ENCODE measurements around the gene DTWD1.
A peak's percentile ranks its signal among the peaks of the same experiment; 100 is the strongest.
"Not testable (repeated sequence)": the region's sequence is repeated elsewhere in the genome, so short reads cannot be mapped to it uniquely, and the experiment has no call there.

The DTWD1 gene

DNA sequence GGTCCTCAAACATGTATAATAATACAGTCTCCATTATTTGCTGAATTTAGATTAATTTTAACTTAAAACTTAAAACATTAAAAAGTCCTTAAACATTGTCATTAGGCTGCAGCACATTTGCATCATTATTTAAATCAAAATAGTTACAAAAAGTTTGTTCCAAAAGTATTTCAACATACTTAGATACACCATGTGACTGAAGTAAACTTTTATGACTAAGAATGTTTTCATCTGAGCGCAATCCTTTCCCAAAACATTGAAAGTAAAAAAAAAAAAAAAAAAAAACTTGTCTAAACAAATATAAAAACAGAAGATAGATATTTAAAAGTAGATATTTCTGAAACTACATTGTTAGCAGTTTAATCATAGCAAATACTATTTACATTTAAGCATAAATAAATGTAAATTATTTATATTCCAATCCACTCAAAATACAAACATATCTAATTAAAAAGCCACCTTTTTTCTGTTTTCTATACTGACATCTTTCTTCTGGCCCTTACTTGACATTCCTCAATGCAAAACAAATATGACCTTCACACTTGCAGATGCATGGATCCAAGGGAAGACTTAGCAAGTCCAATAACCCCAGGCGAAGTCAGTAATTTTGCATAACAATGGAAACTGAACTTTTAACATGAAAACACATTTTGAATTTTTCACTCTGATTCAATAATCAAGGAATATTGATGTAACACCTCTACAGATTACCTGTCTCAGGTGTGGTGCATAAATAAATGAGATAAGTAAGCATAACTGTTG is 10.5 kb upstream of the DTWD1 start:
- TF ChIP-seq, protein P1, sequence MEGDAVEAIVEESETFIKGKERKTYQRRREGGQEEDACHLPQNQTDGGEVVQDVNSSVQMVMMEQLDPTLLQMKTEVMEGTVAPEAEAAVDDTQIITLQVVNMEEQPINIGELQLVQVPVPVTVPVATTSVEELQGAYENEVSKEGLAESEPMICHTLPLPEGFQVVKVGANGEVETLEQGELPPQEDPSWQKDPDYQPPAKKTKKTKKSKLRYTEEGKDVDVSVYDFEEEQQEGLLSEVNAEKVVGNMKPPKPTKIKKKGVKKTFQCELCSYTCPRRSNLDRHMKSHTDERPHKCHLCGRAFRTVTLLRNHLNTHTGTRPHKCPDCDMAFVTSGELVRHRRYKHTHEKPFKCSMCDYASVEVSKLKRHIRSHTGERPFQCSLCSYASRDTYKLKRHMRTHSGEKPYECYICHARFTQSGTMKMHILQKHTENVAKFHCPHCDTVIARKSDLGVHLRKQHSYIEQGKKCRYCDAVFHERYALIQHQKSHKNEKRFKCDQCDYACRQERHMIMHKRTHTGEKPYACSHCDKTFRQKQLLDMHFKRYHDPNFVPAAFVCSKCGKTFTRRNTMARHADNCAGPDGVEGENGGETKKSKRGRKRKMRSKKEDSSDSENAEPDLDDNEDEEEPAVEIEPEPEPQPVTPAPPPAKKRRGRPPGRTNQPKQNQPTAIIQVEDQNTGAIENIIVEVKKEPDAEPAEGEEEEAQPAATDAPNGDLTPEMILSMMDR (IDR thresholded peaks at IDR 0.05; ENCODE audit: borderline replicate concordance, insufficient read depth, low read depth, low read length): no peak
- H3K4me3 ChIP-seq (ENCODE audit: low read depth, low read length): no peak overlapping the region

DNA sequence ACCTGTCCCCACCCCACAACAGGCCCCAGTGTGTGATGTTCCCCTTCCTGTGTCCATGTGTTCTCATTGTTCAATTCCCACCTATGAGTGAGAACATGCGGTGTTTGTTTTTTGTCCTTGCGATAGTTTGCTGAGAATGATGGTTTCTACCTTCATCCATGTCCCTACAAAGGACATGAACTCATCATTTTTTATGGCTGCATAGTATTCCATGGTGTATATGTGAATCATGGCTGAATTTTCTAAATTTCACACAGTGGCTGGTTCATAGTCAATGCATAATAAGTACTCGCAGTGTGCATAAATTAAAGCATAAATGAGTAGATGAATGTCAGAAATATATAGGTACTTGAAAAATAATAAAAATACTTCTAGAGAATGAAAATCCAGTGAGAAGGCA is 8.6 kb upstream of the DTWD1 start:
- H3K4me3 ChIP-seq (ENCODE audit: low read depth, low read length): not testable (repeated sequence)

DNA sequence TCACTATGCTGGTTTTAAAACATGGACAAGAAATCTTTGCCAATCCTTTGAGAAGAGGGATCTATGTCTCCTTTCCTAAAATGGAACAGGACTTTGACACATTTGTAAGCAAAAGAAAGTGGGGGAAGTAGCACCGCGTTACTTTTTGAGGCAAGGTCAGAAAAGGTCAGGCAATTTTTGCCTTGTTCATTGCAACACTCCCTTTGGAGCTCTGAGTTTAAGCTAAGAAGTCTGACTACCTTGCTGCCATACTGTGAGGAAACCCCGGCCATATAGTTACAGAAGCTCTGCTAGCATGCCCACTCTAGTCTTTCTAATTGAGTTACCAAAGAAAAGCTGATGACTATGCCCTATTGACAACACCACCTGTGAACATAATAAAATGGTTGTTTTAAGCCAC is 1.6 kb upstream of the DTWD1 start:
- TF ChIP-seq, protein P1 (IDR thresholded peaks at IDR 0.05; ENCODE audit: borderline replicate concordance, insufficient read depth, low read depth, low read length): no peak
- H3K4me3 ChIP-seq (ENCODE audit: low read depth, low read length): no peak overlapping the region

DNA sequence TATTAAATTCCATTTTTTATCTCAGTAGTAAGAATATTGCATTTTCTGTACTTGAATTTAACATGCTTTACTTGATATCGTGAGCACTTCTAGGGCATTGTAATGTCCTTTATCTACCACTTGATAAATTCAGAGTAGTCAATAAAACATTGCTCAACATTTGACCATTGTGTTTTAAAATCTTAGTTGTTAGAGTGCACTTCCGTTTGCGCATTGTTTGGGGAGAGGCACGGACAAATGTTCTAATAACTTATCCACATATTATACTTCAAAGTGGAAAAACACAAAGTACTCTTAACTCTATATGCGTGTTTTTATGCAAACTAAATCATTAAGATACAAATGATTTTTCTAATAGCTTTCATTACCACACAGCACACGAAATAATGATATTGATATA is 649 bp upstream of the DTWD1 start:
- peak overlapping the region; percentile 49 for H3K4me3 ChIP-seq (ENCODE audit: low read depth, low read length)
- TF ChIP-seq, protein P1 (IDR thresholded peaks at IDR 0.05; ENCODE audit: borderline replicate concordance, insufficient read depth, low read depth, low read length): no peak

DNA sequence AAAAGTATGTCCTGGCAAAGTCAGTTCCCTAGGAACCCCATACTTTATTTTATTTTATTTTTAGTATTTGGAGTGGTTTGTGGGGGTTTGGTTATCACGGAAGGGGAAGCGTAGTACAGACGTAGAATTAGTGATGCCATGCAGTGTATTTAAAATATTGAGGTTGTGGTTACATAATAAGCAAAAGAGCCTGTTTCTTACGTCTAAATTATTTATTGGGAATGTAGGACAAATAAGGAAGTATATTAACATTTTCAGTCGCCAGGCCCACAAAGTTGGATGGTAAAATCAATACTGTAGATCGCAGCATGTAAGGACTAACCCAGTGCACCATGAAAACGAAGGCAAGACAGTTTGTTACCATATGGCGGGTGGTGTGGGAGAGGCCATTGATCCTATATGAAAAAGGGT is 558 bp downstream of the DTWD1 start:
- H3K4me3 ChIP-seq (ENCODE audit: low read depth, low read length): peak overlapping the region; percentile 71
- TF ChIP-seq, protein P1 (IDR thresholded peaks at IDR 0.05; ENCODE audit: borderline replicate concordance, insufficient read depth, low read depth, low read length): no peak

DNA sequence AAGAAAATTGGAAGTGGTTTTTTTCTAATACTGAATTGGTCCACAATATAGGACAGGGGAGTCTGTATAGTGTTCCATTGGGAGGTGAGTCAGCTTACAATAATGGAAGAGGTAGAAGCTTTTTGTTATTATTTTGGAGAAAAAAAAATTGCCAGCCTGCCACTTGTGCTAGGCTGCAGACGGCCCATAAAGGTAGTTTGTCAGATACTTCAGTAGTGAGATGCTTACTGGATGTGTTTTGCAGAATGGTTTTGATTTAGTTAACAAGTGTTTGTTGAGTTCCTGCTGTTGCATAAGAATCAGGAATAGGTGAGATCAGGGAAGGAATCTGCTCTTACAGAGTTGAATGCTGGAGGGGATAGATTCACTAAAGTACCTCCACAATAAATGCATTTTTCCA is 1.0 kb downstream of the DTWD1 start:
- H3K4me3 ChIP-seq (ENCODE audit: low read depth, low read length): no peak overlapping the region
- TF ChIP-seq, protein P1 (IDR thresholded peaks at IDR 0.05; ENCODE audit: borderline replicate concordance, insufficient read depth, low read depth, low read length): no peak

DNA sequence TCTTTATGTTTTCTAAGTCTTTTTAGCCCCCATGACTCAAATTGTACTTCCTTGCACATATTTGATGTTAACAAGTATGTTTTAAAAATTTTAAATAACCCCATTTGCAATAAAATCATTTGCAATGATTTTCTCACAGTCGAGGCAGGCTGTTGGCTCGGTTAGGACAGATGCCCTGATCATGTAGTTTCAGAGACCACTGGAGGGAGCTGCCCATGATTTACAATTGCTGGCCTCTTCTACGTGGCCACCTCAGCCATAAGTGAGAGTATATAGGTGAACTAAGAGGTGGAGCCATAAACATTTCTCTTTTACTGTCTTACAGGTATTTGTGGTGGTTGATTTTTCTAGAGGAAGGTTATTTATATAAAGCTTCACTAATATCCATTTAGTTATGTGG is 1.7 kb downstream of the DTWD1 start:
- TF ChIP-seq, protein P1 (IDR thresholded peaks at IDR 0.05; ENCODE audit: borderline replicate concordance, insufficient read depth, low read depth, low read length): no peak
- H3K4me3 ChIP-seq (ENCODE audit: low read depth, low read length): no peak overlapping the region
